T-helper 1 cell treated with Interleukin-12 subunit alpha and Interleukin-12 subunit beta and Interleukin-4 antibody, amounts not matched to agents 30 ng/mL and 1 ng/mL, for 36 hours (primary cell): ENCODE measurements around the gene AIMP2. TPM values are rescaled to one million over a fixed set of nuclear protein-coding genes. Genes with fewer than 3 reads are reported as not detected.
"Not testable (repeated sequence)": the region's sequence is repeated elsewhere in the genome, so short reads cannot be mapped to it uniquely, and the experiment has no call there.

ENCODE experiments used
- intact Hi-C: fragments of 100-400 bp; cut with micrococcal nuclease; formaldehyde crosslinking; loops from one replicate; pipeline ENCODE4 v1.15.1; 2024
- total RNA-seq: library from RNA; stranded (reverse); gene quantifications from 2 replicates; pipeline ENCODE4 v1.2.3, GENCODE V29; 2022

The AIMP2 gene
- total RNA-seq, 1 donor from 2014 or later = 41.3 TPM

DNA sequence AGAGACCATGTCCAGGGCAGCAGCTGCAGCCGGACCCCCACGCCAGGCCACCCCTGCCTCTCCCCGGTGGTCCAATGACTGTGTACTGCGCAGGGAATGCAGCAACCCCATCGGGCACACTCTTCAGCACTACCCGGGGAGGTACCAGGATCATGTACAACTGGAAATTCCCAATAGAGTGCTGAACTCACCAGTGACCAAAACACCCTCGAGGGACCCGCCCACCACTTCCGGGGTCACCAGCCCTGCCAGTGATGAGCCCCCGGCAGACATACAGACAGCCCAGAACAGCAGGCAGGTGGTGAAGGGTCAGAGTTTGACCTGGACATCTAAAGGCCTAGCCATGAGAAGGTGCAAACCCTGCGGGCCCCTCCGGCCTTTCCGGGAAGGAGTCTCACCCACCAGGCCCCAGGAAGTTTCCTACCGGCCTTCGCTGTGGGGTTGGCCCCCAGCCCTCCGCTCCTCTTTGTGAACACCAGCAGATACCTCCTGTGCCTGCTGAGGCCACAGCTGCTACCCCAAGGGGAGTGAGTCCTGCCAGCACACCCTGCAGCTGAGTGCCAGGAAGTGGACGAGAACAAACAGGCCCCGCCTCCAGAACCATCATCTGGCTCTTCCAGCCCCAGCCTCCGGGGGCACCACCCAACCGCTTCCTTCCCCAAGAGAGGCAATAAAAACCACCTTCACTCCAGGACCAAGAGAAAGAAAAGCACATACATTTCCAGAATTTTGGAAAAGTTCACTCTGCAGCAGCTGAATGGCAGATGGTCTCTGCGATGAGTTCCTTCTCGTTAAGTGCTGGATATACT is 17.1 kb downstream of the AIMP2 start:
- intact Hi-C loops = loop anchor here (1.0 kb wide), 3 partner anchors 17 to 297 kb away; partner anchors contain the start of genes AIMP2 and PMS2

DNA sequence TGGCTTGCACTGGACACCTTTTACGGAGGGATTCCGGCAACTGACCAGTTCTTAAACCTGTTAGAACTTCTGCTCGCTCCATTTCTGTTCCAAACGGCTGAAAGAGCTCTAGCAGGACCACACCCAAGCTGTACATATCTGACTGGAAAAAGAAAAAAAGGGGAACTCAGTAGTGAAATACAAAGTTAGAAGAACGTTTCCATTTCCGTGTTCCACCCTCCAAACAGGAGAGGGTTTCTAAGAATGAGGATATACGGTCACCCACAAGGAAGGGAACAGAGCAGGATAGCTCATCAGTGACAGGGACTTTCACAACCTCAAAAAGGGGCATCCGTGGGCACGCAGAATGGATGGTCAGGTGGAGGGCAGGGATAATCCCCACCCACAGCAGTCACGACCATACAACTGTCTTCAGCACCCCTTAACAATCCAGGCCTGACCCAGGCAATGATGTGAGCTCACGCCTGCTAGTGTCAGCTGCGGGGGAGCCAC is 17.8 kb downstream of the AIMP2 start:
- intact Hi-C loops = loop anchor here (1.0 kb wide), 3 partner anchors 18 to 296 kb away; partner anchors contain the start of genes AIMP2 and PMS2

- intact Hi-C loops = no loop called here
These were observed 18.8 kb downstream of the AIMP2 start for GRCh38 chr7:6027806-6028365.

DNA sequence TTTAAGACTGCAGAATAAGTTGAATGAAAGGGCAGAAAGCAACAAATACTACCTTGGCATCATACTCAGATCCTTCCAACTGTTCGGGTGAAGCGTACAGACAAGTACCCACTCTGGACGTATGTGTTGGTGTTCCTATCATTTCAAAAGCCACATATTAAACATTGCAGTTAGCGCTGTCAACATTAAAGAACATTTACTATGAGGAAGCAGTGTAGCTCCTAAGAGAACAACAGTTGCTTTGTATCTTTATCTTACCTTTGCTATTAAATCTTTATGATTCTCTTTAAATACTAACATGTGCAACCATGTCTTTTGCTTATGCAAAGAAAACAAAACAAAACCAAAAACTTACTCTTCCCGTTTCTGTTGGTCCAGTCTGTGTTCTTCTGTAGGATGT is 19.5 kb downstream of the AIMP2 start:
- intact Hi-C loops = no loop called here

DNA sequence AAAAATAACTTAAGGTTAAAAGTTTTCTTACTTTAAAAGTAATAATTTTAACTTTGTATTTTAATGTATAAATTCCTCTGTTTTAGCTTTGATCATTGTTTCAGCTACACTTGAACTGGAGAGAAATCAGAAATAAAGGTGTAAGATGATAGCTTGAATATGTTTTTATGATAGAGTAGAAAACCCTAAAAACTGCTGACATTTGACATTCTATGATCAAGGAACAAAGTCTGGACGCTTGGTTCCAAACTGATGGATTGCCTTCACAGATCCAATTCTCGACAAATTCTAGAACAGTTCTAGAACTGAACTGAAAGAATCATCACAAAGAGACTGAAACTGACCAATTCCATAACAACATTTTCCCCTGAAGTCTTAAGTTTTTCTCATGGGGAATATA is 21.9 kb downstream of the AIMP2 start, which contains the start of gene ANKRD61:
Gene ANKRD61 (plus strand): TSS at position 389 of the 400 bp plus-strand sequence. CDS start 0 bp downstream, at position 389.
- intact Hi-C loops = no loop called here

DNA sequence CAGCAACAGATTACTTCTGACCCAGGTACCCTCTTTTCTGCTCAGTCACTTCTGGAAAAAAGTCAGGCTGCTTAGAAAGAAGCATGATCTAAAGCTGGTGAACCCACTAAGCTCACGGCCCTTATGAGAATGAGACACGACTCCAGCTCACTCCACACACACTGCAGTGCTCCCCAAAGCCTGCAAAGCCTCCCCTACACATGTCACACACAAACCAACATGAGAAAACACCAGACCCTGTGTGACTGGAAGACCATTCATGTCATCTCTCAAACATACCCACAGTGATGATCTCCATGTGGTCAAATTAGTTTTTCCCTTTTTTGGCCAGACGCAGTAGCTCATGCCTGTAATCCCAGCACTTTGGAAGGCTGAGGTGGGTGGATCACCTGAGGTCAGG is 22.5 kb downstream of the AIMP2 start:
- intact Hi-C loops = no loop called here

DNA sequence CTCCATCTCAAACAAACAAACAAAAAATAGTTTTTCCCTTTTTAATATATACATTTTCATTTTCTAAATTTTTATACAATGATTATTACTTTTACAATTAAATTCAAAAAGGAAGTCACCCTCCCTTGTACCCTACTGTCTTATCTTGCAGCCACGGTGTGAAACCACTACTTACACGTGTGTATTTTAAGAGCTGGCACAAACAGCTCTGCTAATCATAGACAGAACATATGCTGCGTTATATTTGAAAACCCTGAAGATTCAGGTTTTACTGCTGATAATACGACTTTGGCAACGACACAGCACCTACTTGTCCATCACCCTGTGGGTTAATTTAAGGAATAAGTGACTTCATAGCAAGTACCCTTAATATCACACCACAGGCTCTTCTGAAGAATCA is 23.1 kb downstream of the AIMP2 start:
- intact Hi-C loops = no loop called here

GRCh38 chr7:6032641-6033040 is 23.6 kb downstream of the AIMP2 start:
- intact Hi-C loops = no loop called here

- intact Hi-C loops = no loop called here
These were observed 26.1 kb downstream of the AIMP2 start for GRCh38 chr7:6035165-6035564.

- intact Hi-C loops = no loop called here
These were observed 26.6 kb downstream of the AIMP2 start for GRCh38 chr7:6035686-6036085.

DNA sequence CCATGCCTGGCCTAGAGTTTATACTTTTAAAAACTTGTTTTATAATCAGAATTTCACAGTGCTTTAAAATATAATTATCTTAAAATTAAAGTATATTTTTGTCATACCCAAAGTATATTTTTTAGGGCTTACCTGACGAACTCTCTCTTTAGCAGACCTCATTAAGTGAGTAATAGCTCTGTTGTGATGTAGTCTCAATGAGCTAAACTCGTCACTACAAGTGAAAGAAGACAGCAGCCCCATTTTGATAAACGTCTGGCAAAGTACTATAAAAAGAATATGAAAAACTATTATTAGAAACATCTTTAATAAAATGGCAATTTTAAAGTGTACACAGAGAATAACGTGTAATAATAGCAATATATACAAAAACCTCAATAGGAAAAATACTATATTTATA is 40.7 kb downstream of the AIMP2 start:
- intact Hi-C loops = no loop called here

GRCh38 chr7:6051185-6051584 is 42.1 kb downstream of the AIMP2 start:
- intact Hi-C loops = not testable (repeated sequence)

DNA sequence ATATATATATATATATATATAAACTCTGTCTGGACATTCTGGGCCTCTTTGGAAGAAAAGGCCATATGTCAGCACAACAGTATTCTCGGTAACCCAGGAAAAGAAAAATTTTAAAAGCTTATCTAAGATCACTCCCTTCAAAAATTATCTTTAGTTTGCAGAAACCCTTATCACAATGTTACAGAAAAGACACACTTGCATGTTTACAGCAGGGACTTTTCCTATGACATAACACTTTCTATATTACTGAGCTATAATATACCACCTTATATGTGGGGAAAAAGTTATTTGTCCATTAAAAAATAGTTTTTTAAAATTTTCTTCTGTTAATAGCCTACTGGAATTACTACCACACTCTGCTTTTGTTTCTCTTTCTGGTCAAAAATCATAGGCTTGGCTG is 47.5 kb downstream of the AIMP2 start:
- intact Hi-C loops = no loop called here

GRCh38 chr7:6057316-6058129 is 48.5 kb downstream of the AIMP2 start:
- intact Hi-C loops = no loop called here

GRCh38 chr7:6059941-6060340 is 50.9 kb downstream of the AIMP2 start:
- intact Hi-C loops = not testable (repeated sequence)

DNA sequence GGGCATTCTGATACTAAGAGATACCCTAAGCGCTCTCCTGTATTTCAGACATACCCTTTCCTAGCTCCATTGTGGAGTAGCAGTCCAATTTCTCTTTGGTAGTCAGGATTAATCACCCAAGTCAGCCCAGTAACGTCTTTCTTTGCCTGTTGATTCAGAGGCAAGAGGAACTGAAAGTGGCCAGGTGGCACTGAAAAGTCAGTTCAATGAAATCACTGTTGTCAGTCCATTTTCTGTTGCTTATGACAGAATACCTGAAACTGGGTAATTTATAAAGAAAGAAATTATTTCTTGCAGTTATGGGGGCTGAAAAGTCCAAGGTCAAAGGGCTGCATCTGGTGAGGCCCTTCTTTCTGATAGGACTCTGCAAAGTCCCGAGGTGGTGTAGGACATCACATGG is 62.3 kb downstream of the AIMP2 start:
- intact Hi-C loops = no loop called here

Other genes with a start within 250 kb of the AIMP2 start
- 35.7 and 37.5 TPM in 2 replicates for gene RNF216, start 227.6 kb upstream of the AIMP2 start, total RNA-seq
- gene OCM, start 128.5 kb upstream of the AIMP2 start, total RNA-seq = 0.32 and 0.41 TPM in 2 replicates
- gene CCZ1, start 110.5 kb upstream of the AIMP2 start, total RNA-seq = 91.8 and 97.9 TPM in 2 replicates
- gene RSPH10B, start 38.6 kb upstream of the AIMP2 start, total RNA-seq = 0.44 TPM in 1 of 2 replicates, not detected in the other
- 23.2 and 23.7 TPM in 2 replicates for gene PMS2, start 223 bp upstream of the AIMP2 start, total RNA-seq
- 0.49 TPM in 1 of 2 replicates, not detected in the other for gene ANKRD61, start 22.1 kb downstream of the AIMP2 start, total RNA-seq
- 87.9 and 103 TPM in 2 replicates for gene EIF2AK1, start 49.9 kb downstream of the AIMP2 start, total RNA-seq
- 17.2 and 18.5 TPM in 2 replicates for gene USP42, start 95.7 kb downstream of the AIMP2 start, total RNA-seq